ENCODE results near the gene RNF13.
"Not testable (repeated sequence)": the region's sequence is repeated elsewhere in the genome, so short reads cannot be mapped to it uniquely, and the experiment has no call there.

Gene RNF13

DNA sequence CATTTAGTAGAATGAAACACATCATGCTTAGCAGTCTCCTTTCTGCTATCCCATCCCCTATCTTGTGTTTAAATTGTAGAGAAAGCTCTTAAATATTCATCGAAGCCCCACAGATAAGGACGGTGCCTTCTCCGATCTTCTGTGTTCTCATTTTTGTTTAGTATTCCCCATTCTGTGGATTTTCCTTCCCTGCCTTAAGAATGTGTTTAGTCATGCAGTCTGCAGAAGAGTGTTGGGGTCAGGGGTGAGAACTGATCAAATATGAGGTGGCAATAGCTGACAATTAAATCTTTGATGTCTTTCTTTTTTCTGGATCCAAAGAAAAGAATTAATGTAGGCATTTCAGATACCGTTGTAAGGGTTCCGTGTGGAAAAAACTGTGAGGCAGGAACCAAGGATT lies 11.4 kb upstream of the RNF13 start:
- no peak for DNase-seq

DNA sequence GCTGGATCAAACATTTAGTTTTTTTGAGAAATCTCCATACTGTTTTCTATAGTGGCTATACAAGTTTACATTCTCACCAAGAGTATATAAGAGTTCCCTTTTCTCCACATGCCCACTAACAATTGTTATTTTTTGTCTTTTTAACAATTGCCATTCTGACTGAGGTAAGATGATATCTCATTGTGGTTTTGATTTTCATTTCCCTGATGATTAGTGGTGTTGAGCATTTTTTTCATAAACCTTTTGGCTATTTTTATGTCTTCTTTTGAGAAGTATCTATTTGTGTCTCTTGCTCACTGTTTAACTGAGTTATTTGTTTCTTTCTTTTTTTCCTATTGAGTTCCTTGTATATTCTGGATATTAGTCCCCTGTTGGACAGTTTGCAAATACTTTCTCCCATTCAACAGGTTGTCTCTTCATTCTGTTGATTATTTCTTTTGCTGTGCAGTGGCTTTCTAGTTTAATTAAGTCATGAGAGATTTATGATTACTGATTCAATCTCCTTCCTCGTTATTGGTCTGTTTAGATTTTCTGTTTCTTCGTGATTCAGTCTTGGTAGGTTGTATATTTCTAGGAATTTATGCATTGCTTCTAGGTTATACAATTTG lies 6.7 kb upstream of the RNF13 start:
- no peak for DNase-seq

DNA sequence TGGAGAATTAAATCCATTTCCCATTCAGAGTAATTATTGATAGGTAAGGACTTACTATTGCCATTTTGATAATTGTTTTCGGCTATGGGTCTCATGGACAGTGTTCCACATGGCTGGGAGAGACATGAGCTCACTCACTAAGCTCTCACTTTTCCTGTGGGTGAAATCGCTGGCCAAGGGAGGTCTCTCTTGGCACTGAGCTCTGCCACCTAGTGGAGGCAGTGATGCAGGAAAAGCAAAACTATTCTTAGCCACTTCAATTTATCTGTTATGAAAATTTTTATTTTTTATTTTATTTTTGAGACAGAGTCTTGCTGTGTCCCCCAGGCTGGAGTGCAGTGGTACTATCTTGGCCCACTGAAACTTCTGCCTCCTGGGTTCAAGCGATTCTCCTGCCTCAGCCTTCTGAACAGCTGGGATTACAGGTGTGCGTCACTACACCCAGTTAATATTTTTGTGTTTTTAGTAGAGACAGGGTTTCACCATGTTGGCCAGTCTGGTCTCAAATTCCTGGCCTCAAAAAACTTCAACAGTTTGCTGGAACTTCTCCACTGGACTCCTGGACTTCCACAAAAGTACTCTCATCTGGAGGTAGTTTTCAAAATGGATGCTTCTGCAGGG lies 4.7 kb upstream of the RNF13 start:
- peak; percentile 84 for DNase-seq

DNA sequence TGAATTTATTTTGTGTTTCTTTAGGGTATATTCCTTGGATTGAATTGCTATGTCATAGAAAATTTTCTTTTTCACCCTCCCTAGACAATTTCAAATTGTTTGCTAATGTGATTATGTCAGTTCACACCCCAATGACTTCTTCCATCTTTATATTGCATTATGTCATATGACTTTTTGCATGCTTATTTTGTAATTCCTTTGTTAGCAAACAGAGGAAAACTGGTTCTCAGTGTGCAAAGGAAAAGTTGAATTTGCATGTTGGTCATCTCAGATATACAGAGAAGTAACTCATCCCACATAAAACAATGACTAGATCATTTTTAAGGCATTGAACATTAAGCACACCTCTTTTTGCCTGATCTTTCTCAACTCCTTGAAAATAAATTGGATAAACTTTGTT lies 3.3 kb upstream of the RNF13 start:
- DNase-seq = peak; percentile 7

DNA sequence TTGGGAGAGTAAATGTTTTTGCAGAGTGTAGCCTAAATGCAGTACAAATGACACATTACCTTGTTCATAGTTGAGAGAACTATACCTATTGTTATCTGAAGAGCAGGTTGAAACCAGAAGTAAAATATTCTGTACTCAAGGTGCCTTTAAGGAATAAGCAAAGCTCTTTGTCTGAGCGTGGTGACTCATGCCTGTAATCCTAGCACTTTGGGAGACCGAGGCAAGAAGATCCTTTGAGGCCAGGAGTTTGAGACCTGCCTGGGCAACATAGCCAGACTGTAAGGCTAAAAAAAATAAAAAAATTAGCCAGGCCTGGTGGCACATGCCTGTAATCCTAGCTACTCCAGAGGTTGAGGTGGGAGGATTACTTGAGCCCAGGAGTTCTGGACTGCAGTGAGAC lies 2.2 kb upstream of the RNF13 start:
- DNase-seq = no peak

DNA sequence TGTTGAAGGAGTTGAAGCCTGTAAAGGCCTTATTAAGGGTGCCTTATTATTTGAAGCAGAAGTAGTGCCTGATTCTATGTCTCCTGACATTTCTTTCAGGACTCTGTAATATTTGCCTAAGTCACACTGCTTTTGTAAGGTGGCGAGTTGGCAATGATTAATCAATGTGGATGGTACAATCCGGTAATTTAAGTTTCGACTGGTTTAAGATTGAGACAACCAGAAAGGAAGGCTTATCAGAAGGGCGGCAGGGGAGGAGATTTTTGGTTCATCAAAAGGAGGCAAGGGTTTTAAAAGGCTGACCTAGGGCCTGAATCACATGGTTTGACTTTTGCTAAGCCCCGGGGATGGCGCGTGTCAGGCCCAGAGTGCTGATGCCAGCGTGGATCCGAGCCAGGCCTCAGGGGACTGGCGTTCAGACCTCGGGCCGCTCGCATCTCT lies 830 bp upstream of the RNF13 start:
- no peak for DNase-seq

DNA sequence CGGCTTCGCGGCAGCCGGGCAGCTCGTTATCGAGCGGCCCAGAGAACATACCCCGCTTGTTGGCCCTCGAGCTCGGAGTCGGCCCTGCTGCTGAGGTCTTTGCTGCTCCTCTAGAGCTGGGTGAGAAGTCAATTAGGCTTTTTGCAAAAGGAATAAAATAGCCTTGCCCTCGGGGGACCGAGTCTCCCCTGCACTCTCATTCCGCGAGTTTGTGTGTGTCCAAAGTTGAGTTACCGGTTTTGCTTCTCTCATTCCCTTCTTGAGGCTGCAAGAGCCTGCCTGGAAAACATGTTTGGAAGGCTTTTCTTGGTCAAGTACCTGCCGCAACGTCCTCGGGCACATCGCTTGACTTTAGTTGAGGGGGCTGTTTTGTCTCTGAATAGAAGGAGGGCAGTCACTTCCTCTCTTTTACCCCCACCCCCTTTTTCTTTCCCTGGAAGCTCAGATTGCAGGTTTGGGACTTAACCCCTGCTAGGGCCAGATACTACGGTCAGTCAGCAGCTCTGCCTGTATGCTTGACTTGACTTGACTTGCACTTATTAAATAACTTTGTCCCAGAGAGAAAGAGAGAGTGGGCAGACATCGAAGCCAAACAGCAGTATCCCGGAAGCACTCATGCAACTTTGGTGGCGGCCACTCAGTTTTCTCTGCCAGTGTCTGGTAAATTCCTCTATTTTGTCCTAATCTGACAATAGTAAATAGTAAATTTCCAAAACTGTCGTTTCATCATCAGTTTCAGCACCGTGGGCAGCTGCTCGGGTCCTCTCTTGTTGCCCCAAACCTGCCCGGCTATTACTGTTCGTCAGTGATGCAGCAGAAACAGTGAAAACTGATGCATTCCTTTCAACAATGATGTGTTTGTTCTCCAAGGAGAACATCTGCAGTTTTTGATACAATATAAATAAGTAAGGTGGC lies 609 bp downstream of the RNF13 start:
- peak; percentile 66 for DNase-seq

DNA sequence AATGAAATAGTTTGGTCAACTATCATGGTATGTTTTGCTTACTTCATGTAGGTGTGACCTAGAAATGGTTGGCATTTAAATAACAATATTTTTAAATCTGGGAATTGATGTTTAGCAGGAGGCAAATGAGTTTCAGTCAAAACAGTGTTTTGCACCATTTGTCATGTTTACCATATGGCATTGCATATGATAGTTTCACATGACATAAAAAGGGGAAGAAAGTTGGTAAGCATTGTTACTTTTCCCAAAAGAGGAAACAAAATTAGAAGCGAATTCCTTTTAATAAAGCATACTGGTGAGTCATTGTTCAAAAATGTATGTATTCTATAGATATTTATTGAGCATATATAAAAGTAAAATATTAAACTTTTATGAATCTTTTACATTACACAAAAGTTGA lies 2.3 kb downstream of the RNF13 start:
- DNase-seq = no peak

DNA sequence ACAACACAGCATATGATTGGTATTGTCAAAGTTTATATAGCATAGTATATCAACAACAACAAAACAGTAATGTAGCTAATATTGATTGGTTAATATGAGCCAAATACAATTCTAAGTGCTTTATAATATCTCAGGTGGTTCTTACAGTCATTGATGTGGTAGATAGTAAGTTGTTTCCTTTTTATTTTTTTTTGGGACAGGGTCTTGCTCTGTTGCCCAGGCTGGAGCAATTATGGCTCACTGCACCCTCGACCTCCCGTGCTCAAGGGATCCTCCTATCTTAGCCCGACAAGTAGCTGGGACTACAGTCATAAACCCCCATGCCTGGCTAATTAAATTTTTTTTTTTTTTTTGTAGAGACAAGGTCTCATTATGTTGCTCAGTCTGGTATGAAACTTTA lies 2.7 kb downstream of the RNF13 start:
- DNase-seq = no peak

DNA sequence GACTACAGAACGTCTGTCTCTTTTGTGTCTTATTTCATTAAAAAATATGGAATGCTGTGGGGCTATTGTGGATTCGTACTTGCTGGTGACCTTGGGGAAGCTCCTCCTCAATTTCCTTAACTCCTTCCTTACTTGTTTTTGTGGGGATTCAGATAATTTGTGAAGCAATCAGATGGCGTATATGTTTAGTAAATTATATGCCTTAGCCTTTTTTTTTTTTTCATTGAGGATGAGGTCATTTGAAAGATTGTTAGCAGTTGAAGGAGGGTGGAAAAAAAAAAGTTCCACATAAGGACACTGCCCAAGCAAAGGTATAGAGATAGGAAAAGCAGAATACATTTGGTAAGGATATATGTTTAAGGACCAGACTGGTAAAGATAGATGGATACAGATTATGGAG lies 3.3 kb downstream of the RNF13 start:
- no peak for DNase-seq

DNA sequence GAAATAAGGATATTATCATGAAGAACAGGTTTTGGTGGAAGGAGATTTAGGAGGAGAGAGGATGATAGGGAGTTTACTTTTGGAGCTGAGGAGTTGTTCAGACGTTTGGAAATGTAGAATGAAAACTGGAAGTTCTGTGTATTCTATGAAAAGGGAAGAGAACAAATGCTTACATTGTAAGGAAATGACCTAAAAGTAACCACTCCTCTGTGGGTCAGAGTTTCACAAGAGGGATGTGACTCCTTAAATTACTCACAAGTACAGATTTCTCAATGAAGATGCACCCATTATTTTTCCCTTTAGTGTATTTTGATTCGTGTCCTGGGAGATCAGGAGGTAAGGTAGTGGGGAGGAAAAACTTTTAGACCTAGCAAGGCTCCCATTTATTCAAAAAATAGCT lies 4.0 kb downstream of the RNF13 start:
- no peak for DNase-seq

DNA sequence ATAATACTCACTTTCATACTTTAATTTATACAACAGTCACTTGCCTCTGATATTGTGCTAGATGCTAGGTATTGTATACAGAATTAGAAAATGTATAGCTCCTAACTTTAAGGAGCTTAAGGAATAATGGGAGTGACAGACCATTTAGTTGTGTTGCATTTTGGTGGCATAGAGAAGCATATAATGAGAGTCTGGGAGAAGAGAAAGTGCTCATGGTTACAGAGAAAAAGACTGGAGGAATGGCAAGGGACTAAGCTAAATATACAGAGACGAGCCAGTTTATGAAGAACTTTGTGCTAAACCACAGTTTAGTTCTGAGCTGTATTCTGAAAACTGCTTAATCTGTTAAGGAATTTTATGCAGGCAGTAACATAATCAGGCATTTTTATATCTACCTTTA lies 6.4 kb downstream of the RNF13 start:
- no peak for DNase-seq

DNA sequence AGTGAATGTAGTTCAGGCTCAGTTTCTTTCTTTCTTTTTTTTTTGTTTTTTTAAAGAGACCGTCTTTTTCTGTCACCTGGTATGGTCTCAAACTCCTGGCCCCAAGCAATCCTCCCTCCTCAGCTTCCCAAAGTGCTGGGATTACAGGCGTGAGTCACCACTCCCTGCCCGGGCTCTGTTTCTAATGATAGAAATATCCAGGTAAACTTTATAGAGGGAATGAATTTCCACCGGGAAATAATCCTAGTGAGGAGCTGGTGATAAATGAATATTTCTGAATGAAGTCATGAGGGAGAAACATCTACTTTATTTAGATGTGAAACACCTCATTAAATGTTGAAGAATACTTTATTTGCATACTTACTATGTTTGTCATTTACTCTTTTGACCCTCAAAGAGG lies 7.2 kb downstream of the RNF13 start:
- DNase-seq = no peak

DNA sequence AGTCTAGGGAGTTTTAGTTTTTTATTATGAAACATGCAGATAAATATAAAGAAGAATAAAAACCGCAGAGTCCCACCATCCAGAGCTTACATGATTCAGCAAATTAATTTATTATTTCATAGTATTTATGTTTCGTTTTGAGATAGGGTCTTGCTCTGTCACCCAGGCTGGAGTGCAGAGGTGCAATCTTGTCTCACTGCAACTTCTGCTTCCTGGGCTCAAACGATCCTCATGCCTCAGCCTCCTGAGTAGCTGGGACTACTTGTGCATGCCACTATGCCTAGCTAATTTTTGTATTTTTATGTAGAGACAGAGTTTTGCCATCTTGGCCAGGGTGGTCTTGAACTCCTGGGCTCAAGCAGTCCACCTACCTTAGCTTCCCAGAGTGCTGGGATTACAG lies 13.6 kb downstream of the RNF13 start:
- no peak for DNase-seq

DNA sequence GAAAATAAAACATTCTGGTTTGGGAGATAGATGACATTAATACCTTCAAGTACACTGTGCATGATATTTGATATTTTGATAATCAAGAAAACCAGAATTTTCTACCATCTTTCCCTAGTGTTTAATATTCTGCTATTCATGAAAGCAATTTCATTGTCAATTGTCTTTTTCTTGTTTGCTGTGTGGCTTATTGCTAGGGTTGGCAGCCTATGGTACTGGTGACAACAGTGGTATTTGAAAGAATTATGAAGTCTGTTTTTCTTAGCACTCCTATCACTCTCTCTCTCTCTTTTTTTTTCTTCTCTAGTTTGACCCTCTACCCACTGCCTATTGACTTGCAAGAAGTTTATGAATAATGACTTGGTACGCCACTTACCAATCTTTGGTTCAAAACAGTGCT lies 15.4 kb downstream of the RNF13 start:
- DNase-seq = no peak

DNA sequence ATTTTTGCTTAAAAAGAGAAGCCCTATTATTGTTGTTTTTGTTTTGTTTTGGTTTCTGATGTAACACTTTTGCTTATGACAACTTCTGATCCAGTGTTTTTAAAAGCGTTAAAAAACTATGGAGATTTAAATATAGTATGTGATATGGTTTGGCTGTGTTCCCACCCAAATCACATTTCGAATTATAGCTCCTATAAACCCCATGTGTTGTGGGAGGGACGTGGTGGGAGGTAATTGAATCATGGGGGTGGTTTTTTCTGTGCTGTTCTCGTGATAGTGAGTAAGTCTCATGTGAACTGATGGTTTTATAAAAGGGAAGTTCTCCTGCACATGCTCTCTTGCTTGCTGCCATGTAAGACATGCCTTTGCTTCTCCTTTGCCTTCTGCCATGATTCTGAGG lies 16.6 kb downstream of the RNF13 start:
- DNase-seq = not testable (repeated sequence)

DNA sequence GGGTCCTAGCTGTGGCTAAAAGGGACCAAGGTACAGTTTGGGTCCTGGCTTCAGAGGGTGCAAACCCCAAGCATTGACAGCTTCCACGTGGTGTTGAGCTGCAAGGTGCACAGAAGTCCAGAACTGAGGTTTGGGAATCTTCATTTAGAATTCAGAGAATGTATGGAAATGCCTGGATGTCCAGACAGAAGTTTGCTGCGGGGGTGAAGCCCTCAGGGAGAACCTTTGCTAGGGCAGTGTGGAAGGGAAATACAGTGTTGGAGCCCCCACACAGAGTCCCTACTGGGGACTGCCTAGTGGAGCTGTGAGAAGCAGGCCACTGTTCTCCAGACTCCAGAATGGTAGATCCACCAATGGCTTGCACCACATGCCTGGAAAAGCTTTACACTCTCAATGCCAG lies 17.9 kb downstream of the RNF13 start:
- DNase-seq = peak; percentile 9

DNA sequence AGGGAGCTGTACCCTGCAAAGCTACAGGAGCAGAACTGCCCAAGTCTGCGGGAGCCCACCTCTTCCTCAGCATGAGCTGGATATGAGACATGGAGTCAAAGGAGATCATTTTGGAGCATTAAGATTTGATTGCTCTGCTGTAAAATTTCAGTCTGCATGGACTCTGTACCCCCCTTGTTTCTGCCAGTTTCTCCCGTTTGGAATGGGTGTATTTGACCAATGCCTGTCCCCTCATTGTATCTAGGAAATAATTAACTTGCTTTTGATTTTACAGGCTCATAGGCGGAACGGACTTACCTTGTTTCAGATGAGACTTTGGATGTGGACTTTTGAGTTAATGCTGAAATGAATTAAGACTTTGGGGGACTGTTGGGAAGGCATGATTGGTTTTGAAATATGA lies 18.3 kb downstream of the RNF13 start:
- DNase-seq = no peak

DNA sequence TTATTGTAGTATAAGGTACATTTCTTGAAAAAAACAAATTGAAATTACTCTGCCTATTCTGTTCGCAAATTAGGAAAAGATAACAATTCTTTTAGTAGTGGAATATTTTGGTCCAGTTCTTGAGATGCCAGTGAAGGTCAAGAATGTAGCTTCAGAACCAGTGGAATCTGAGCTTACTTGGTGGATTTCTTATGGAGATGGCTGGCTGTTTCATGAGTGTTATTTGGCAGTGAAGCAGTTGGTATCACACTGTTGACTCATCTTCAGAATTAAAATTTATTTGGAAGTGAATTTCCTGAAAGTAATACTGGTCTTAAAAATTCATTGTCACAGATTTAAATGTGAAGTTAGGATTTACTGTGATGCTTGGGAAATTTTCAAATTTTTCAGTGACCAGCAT lies 19.1 kb downstream of the RNF13 start:
- no peak for DNase-seq

DNA sequence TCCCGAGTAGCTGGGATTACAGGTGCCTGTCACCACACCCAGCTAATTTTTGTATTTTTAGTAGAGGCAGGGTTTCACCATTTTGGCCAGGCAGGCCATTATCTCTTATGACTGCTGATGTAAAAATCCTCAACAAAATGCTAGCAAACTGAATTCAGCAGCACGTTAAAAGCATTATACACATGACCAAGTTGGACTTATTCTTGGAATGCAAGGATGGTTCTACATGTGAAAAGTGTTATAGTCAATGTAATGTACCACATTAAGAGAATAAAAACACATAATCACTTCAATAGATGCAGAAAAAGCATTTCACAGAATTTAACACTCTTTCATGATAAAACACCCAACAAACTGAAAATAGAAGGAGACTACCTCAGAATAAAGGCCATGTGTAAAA lies 20.2 kb downstream of the RNF13 start:
- no peak for DNase-seq

DNA sequence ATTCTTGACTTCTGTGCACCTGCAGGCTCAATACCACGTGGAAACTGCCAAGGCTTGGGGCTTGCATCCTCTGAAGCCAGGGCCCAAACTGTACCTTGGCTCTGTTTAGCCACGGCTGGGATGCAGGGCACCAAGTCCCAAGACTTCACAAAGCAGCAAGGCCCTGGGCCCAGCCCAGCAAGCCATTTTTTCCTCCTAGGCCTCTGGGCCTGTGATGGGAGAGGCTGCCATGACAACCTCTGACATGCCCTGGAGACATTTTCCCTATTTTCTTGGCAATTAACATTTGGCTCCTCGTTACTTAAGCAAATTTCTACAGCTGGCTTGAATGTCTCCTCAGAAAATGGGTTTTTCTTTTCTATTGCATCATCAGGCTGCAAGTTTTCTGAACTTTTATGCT lies 25.5 kb downstream of the RNF13 start:
- not testable (repeated sequence) for DNase-seq

DNA sequence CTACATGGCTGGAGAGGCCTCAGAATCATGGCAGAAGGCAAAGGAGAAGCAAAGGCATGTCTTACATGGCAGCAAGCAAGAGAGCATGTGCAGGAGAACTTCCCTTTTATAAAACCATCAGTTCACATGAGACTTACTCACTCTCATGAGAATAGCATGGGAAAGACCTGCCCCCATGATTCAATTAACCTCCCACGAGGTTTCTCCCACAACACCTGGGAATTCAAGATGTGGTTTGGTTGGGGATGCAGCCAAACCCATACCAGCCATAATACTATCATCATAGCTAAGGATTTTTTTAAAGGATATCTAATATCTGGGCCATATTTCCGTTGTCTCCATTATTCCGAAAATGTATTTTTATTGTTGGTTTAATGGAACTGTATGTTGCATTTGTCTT lies 26.5 kb downstream of the RNF13 start:
- not testable (repeated sequence) for DNase-seq

DNA sequence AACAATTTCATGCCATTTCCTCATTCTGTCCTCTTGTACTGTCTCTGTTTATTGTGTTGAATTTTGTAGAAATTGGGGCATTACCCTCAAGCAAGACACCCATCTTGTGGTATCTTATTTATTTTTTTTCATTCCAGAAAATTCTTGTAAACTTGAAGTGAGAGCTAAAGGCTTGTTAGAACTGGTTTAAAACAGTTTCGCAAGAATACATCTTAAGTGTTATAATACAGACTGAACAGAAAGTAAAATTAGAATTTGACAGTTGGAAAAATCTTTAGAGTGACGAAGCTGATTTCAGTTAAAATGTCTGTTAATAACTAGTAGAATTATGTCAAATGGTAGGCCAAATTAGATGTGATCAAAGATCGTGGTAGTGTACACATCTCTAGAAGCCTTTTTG lies 26.9 kb downstream of the RNF13 start:
- DNase-seq = no peak

DNA sequence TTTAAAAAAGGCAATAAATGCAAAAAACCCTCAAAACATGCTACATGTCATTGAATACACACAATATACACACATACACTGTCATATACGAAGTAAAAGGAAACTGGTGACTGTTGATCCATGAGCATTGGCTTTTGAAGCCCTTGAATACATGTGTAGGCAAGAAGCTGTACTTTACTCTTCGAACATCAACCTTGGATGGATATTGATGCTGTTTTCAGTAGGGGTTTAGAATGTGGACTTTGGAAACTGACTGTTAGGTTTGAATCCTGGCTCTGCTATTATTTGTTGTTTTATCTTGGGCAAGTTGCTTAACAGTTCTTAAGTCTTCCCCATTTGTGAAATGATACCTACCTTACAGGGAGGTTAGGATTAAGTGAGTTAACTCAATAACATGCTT lies 30.5 kb downstream of the RNF13 start:
- no peak for DNase-seq
